GM19452 (cell line): Measurements from ENCODE around the gene COA1.
"Not testable (repeated sequence)": the region's sequence is repeated elsewhere in the genome, so short reads cannot be mapped to it uniquely, and the experiment has no call there.

ENCODE experiments used
- ATAC-seq: cut with Tn5 transposase; IDR thresholded peaks from one replicate; pipeline ENCODE4 v1.9.1; 2021; ENCODE audit not compliant: unreplicated experiment

Gene COA1

GRCh38 chr7:43727003-43727402 lies 2.3 kb downstream of the COA1 start:
- ATAC-seq = no peak

GRCh38 chr7:43726466-43726865 lies 2.9 kb downstream of the COA1 start:
- no peak for ATAC-seq

GRCh38 chr7:43725251-43725650 lies 4.1 kb downstream of the COA1 start:
- ATAC-seq = no peak

GRCh38 chr7:43723007-43723341 lies 6.3 kb downstream of the COA1 start:
- ATAC-seq = no peak

- no peak for ATAC-seq
Observed at GRCh38 chr7:43721193-43721806, 8.0 kb downstream of the COA1 start.

- no peak for ATAC-seq
Observed at GRCh38 chr7:43716598-43716997, 12.7 kb downstream of the COA1 start.

GRCh38 chr7:43715966-43716365 lies 13.4 kb downstream of the COA1 start:
- ATAC-seq = not testable (repeated sequence)

GRCh38 chr7:43711503-43711902 lies 17.8 kb downstream of the COA1 start:
- no peak for ATAC-seq

GRCh38 chr7:43708055-43708454 lies 21.3 kb downstream of the COA1 start:
- ATAC-seq = not testable (repeated sequence)

GRCh38 chr7:43703573-43703972 lies 25.8 kb downstream of the COA1 start:
- ATAC-seq = no peak

- no peak for ATAC-seq
Observed at GRCh38 chr7:43702974-43703373, 26.3 kb downstream of the COA1 start.

- ATAC-seq = no peak
Observed at GRCh38 chr7:43701929-43702328, 27.4 kb downstream of the COA1 start.

- ATAC-seq = no peak
Observed at GRCh38 chr7:43701500-43701854, 27.8 kb downstream of the COA1 start.

GRCh38 chr7:43700646-43701499 lies 28.4 kb downstream of the COA1 start:
- no peak for ATAC-seq

- no peak for ATAC-seq
Observed at GRCh38 chr7:43700059-43700501, 29.2 kb downstream of the COA1 start.

GRCh38 chr7:43698460-43699255 lies 30.7 kb downstream of the COA1 start:
- no peak for ATAC-seq

- ATAC-seq = no peak
Observed at GRCh38 chr7:43697690-43698089, 31.6 kb downstream of the COA1 start.

- no peak for ATAC-seq
Observed at GRCh38 chr7:43695365-43695764, 34.0 kb downstream of the COA1 start.

GRCh38 chr7:43694399-43694748 lies 34.9 kb downstream of the COA1 start:
- ATAC-seq = no peak

- ATAC-seq = no peak
Observed at GRCh38 chr7:43693687-43694398, 35.5 kb downstream of the COA1 start.
